Activated CD4-positive, alpha-beta T cell treated with anti-CD3 and anti-CD28 coated beads, Interleukin-2, amount 10 ng/mL, durations not matched to agents 24 days and 14 days (primary cell): ENCODE results near the gene TCF4. TPM values are rescaled to one million over a fixed set of nuclear protein-coding genes. Genes with fewer than 3 reads are reported as not detected.
A peak's percentile ranks its signal among the peaks of the same experiment; 100 is the strongest.
"Not testable (repeated sequence)": the region's sequence is repeated elsewhere in the genome, so short reads cannot be mapped to it uniquely, and the experiment has no call there.

Experiments used
- DNase-seq: peaks from one replicate; pipeline ENCODE4 v3.0.0; 2022
- H3K27ac Mint-ChIP-seq: one replicate; pipeline ENCODE4 v1.8.0; 2022; ENCODE audit warnings: mild to moderate bottlenecking, mixed read lengths
- H3K27me3 Mint-ChIP-seq: one replicate; pipeline ENCODE4 v1.8.0; 2022; ENCODE audit warnings: mixed read lengths
- H3K36me3 Mint-ChIP-seq: one replicate; pipeline ENCODE4 v1.8.0; 2022; ENCODE audit warnings: low read depth, mild to moderate bottlenecking, mixed read lengths
- H3K4me1 Mint-ChIP-seq: one replicate; pipeline ENCODE4 v1.8.0; 2021; ENCODE audit warnings: mixed read lengths
- H3K4me3 Mint-ChIP-seq: one replicate; pipeline ENCODE4 v1.8.0; 2022; ENCODE audit warnings: mild to moderate bottlenecking, moderate library complexity, mixed read lengths
- H3K9me3 Mint-ChIP-seq: one replicate; pipeline ENCODE4 v1.8.0; 2021; ENCODE audit warnings: mixed read lengths
- intact Hi-C: fragments of 100-400 bp; cut with micrococcal nuclease; formaldehyde crosslinking; loops from one replicate; pipeline ENCODE4 v1.15.1; 2023
- total RNA-seq: library from RNA; stranded (reverse); gene quantifications from 2 replicates; pipeline ENCODE4 v1.2.3, GENCODE V29; 2022

The TCF4 gene
- total RNA-seq, 1 donor from 2014 or later, result 2.6 TPM

DNA sequence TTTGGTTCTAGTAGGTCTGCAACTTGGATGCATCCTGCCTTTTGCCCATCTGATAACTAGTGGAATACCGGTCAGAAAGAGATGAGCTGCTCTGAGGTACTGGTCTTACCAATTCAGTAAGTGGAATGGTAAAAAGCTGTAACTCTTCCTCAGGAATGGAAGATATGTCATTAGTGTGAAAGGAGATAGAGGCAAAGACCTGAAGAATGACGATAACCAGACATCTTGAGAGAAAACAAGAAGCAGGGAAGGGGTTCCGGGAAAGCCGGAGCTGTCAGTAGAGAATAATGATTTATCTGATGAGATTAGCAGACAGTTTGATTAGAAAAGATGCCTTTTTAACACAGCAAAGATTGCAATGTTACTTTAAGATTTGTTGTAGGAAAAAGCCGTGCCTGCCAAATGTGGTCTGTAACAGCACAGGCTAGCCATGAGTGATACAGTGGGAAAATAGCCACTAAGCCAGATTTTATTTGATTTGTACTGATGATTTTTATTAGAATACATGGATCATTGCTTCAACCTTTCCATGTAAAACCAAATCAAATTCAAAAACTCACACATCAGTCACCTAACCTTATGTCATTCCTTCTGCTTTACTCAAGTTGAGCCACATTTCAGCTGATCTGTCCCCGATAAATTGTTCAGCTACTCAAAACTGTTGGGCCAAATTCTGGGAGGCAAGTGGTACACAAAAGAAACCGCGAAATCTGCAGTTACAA lies 110.0 kb downstream of the TCF4 start:
- H3K27ac Mint-ChIP-seq, result peak overlapping the region; percentile 67
- no peaks in the 10 kb centered on the region for H3K9me3 Mint-ChIP-seq
- peaks cover 9% of the 10 kb centered on the region for H3K4me1 Mint-ChIP-seq
- intact Hi-C loops, result no loop called here
- no peak for DNase-seq
- peak overlapping the region; percentile 81 for H3K4me3 Mint-ChIP-seq
- H3K27me3 Mint-ChIP-seq, result peaks cover 4% of the 10 kb centered on the region
- H3K36me3 Mint-ChIP-seq, result no peaks in the 10 kb centered on the region

DNA sequence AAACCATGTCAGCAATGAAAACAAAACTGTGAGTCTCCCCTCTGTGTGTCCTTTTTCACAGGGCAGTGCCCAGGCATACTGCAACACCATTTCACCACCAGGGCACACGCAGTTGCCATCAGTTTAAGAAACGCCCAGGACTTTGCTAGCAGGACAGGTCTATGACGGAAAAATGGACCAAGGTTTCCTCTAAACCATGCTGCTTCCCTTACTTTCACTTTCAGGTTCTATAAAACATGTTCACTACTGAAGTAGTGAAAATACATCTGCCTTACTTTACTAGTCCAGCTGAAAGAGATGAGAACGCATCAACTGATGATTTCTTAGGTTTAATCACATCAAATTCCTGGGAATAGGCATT lies 110.5 kb downstream of the TCF4 start:
- H3K4me3 Mint-ChIP-seq, result peak overlapping the region; percentile 81

DNA sequence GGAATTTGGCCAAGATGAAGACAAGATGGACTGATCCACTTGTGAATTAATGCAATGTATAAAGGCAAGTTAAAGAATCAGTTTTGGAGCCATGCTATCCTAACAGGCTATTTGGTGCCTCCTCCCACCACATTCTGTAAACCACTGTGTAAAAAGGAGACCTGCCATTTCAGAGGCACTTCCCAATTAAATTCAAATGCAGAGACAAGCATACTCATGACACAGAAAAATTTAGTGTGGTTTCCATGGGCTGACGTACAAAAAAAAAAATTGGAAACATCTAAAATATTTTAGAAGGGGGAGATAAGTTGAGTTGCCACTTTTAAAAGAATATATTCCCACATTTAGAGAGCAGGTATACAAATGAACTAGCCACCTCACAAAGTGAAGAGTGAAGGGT lies 112.1 kb downstream of the TCF4 start:
- Mint-ChIP-seq H3K4me3 (no peak overlapping the region), H3K4me1 (peaks cover 9% of the 10 kb centered on the region), H3K27me3 (peaks cover 5% of the 10 kb centered on the region), H3K36me3 (no peaks in the 10 kb centered on the region), H3K27ac (no peak overlapping the region), H3K9me3 (no peaks in the 10 kb centered on the region)
- DNase-seq, result no peak
- intact Hi-C loops, result no loop called here

More for the DNA sequence above, 110.5 kb downstream of the TCF4 start:
- Mint-ChIP-seq H3K36me3 (no peaks in the 10 kb centered on the region), H3K27ac (peak overlapping the region; percentile 67), H3K9me3 (no peaks in the 10 kb centered on the region), H3K27me3 (peaks cover 4% of the 10 kb centered on the region), H3K4me1 (peaks cover 9% of the 10 kb centered on the region)
- DNase-seq, result peak; percentile 80
- intact Hi-C loops, result no loop called here

DNA sequence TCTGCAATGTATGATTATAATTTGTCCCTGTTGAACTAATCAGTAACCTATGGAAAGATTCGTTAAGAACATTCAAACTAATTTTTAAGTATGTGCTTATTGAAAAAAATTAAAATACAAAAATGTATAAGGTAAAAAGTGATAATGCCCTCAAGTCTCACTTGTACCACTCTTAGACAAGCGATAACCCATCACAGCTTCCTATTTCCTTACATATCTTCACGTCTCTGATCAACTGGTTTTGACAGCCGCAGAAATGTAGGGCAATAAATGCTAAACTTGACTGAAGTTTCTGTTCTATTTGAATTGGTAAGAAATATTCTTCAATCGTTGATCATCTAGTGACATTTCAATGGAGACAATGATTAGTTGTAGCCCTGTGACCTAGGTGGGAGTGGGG lies 112.5 kb downstream of the TCF4 start:
- Mint-ChIP-seq H3K9me3 (no peaks in the 10 kb centered on the region), H3K4me3 (no peak overlapping the region), H3K4me1 (peaks cover 9% of the 10 kb centered on the region), H3K36me3 (no peaks in the 10 kb centered on the region), H3K27me3 (peaks cover 6% of the 10 kb centered on the region), H3K27ac (no peak overlapping the region)
- intact Hi-C loops, result no loop called here
- no peak for DNase-seq

DNA sequence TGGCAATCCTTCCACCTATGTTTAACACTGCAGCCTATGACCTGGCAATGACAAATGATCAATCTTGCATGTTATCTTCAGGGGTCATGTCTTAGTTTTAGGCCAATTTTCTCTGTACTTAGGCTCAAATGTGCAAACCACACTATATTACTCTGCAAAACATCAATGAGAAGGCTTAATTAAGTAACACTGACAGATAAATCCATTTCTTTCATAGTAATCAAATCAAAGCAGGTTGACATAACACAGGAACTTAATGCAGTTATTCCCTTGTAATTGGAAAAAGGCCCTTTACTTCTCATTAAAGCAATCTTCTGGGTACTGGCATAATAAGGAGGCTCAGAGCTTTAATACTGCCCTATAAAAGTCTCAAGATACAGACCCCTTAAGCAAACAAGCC lies 114.4 kb downstream of the TCF4 start:
- Mint-ChIP-seq H3K9me3 (no peaks in the 10 kb centered on the region), H3K36me3 (no peaks in the 10 kb centered on the region), H3K4me3 (no peak overlapping the region), H3K4me1 (peaks cover 9% of the 10 kb centered on the region), H3K27ac (no peak overlapping the region), H3K27me3 (peaks cover 10% of the 10 kb centered on the region)
- intact Hi-C loops, result no loop called here
- no peak for DNase-seq

DNA sequence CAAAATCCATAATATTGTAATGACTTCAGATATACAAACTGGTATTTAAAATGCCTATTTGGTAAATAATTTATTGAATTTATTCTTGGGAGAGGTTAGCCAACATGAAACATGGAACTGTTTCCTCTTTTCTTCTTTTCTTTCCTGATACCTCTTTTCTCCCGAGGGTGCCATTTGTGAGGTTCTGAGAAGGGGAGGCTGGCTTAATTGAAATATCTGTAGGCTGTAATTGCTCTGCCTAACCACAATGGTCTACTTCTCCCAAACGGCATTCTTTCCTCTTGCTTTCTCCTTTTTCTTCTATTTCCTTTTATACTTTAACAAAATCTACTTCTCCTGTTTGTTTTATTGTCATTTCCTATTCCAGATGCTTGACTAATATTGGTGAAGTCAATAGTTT lies 114.9 kb downstream of the TCF4 start:
- intact Hi-C loops, result no loop called here
- no peaks in the 10 kb centered on the region for H3K9me3 Mint-ChIP-seq
- no peak overlapping the region for H3K27ac Mint-ChIP-seq

DNA sequence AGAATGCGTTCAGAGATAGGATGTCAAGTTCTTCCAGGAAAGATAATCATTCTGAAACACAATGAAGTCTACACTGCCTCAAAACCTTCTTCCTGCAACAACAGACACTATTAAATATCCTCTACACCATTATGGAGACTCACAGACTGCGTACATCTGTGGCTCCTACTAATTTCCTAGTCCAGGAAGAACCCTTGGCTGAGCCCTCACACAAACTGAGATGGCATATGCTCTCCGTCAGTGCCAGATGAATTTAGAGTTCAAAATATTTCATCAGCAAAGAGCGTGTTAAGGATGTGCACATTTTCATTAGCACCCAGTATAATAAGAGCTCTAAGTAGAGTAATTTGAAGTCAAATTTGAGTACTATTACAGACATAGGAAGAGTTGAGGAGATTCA lies 117.2 kb downstream of the TCF4 start:
- intact Hi-C loops, result no loop called here
- no peaks in the 10 kb centered on the region for H3K9me3 Mint-ChIP-seq
- no peaks in the 10 kb centered on the region for H3K36me3 Mint-ChIP-seq
- H3K4me1 Mint-ChIP-seq, result no peaks in the 10 kb centered on the region
- H3K27ac Mint-ChIP-seq, result no peak overlapping the region
- peaks cover 16% of the 10 kb centered on the region for H3K27me3 Mint-ChIP-seq
- no peak for DNase-seq
- H3K4me3 Mint-ChIP-seq, result no peak overlapping the region

More for the DNA sequence above, 114.9 kb downstream of the TCF4 start:
- Mint-ChIP-seq H3K36me3 (no peaks in the 10 kb centered on the region), H3K4me1 (peaks cover 9% of the 10 kb centered on the region), H3K27me3 (peaks cover 11% of the 10 kb centered on the region), H3K4me3 (no peak overlapping the region)
- no peak for DNase-seq

DNA sequence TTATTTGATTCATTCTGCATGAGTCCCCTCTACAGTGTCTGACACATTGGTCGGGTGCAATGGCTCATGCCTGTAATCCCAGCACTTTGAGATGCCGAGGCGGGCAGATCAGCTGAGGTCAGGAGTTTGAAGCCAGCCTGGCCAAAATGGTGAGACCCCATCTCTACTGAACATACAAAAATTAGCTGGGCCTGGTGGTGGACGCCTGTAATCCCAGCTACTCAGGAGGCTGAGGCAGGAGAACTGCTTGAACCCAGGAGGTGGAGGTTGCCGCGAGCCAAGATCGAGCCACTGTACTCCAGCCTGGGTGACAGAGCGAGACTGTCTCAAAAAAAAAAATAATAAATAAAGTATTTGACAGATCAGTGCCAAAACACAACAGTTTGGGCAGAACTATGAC lies 118.9 kb downstream of the TCF4 start:
- H3K27me3 Mint-ChIP-seq, result peaks cover 16% of the 10 kb centered on the region
- H3K9me3 Mint-ChIP-seq, H3K4me1 Mint-ChIP-seq, DNase-seq, H3K4me3 Mint-ChIP-seq, intact Hi-C loops, H3K36me3 Mint-ChIP-seq, H3K27ac Mint-ChIP-seq: not testable (repeated sequence)

DNA sequence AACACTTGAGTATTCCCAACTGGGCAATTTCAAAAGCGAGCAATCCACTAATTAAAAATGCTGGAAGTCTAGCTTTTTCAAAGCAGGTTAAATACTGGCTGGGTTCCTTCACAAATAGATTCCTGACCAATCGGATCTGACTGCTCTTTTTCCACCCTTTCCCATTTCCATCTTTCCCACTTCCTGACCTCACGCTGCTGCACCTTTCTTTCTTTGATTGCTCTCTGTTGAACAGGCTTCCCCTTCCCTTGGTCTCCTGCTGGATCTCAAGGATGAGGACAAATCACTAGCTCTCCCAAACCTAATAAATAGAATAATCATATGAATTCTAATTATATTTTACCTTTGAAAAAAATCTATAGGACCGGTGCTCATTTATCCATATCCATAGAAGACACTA lies 121.2 kb downstream of the TCF4 start:
- H3K9me3 Mint-ChIP-seq, result no peaks in the 10 kb centered on the region
- intact Hi-C loops, result no loop called here
- H3K27ac Mint-ChIP-seq, result no peak overlapping the region

DNA sequence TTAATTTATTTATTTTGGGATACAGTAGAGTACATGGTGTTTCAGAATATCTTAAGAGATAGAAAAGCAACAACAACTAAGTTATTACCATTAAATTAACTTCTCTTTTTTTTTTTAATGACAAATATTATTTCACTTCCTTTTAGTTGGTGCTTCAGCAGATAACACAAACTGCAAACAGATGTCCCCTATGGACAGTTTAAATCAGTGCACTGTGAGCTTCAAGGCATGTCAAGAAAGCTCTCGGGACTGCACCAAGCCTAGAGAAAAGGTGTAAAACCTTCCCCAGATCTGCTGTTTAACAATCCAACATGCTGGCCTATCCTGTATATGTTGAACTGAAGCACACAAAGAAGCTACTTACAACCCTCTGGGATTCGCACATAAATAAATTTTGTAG lies 122.7 kb downstream of the TCF4 start:
- intact Hi-C loops, result no loop called here
- H3K27ac Mint-ChIP-seq, result no peak overlapping the region
- no peak overlapping the region for H3K4me3 Mint-ChIP-seq
- H3K4me1 Mint-ChIP-seq, result no peaks in the 10 kb centered on the region
- DNase-seq, result no peak
- peaks cover 13% of the 10 kb centered on the region for H3K27me3 Mint-ChIP-seq
- no peaks in the 10 kb centered on the region for H3K36me3 Mint-ChIP-seq
- no peaks in the 10 kb centered on the region for H3K9me3 Mint-ChIP-seq

More for the DNA sequence above, 121.2 kb downstream of the TCF4 start:
- no peak for DNase-seq
- H3K36me3 Mint-ChIP-seq, result no peaks in the 10 kb centered on the region
- H3K4me1 Mint-ChIP-seq, result no peaks in the 10 kb centered on the region
- no peak overlapping the region for H3K4me3 Mint-ChIP-seq
- H3K27me3 Mint-ChIP-seq, result peaks cover 15% of the 10 kb centered on the region

DNA sequence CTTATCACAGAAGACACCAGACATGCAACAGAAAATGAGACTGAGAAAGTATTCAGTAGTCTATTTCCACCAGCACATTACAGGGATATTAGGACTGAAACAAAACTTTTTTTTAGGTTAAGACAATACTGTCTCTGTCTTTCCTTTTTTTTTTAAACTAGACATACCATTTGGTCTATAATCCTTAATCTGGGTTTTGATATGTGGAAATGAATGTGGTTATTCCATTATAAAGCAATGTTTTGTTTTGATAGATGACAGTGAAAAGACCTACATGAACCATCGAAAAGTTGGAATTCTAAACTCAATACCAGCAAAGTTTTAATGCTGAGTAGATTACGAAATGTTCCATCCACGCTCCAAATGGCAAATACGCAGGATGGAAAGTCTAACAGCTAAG lies 123.4 kb downstream of the TCF4 start:
- no peaks in the 10 kb centered on the region for H3K36me3 Mint-ChIP-seq
- no peak overlapping the region for H3K4me3 Mint-ChIP-seq
- no peaks in the 10 kb centered on the region for H3K4me1 Mint-ChIP-seq
- H3K27me3 Mint-ChIP-seq, result peaks cover 12% of the 10 kb centered on the region
- no peaks in the 10 kb centered on the region for H3K9me3 Mint-ChIP-seq
- H3K27ac Mint-ChIP-seq, result no peak overlapping the region
- DNase-seq, result no peak
- intact Hi-C loops, result no loop called here

DNA sequence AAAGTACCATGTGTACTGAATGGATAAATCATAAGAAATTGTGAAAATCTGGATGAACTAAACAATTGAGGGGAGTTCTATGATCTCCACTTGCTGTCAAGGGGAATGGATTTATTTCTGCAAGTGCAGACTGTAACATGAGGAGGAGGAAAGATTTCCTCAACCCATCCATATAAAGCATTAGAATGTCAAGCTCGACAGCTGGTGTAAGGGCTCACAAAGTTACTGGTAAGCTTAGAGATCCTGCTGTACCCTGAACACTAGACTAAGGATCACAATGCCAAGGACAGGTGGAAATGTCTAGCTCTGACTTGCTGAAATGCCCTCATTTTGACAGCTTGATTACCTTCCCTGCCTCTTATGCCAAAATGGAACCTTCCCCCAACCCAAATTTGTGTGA lies 125.3 kb downstream of the TCF4 start:
- H3K4me3 Mint-ChIP-seq, result no peak overlapping the region
- no peaks in the 10 kb centered on the region for H3K9me3 Mint-ChIP-seq
- DNase-seq, result no peak
- H3K4me1 Mint-ChIP-seq, result no peaks in the 10 kb centered on the region
- H3K27me3 Mint-ChIP-seq, result peaks cover 5% of the 10 kb centered on the region
- no peak overlapping the region for H3K27ac Mint-ChIP-seq
- H3K36me3 Mint-ChIP-seq, result no peaks in the 10 kb centered on the region
- intact Hi-C loops, result no loop called here

DNA sequence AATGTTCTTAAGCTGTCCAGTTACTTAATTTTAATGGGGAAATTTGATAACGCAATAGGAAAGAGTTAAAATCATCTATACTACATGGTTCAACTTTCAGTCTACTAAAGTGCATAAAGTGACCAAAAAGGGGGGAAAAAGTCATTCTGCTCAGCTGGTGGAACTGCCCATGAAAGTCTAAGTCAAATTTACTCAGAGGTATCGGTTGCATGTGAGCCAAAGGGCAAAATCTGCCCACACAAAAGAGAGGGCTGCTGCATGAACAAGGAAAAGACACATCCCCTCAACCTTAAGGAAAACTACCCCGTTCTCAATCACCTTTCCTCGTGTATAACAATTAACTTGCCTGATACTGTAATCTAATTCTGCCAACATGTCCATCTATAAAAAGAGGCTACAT lies 126.1 kb downstream of the TCF4 start:
- intact Hi-C loops, result no loop called here
- Mint-ChIP-seq H3K27ac (no peak overlapping the region), H3K4me1 (no peaks in the 10 kb centered on the region), H3K4me3 (no peak overlapping the region), H3K27me3 (peaks cover 3% of the 10 kb centered on the region), H3K36me3 (no peaks in the 10 kb centered on the region), H3K9me3 (no peaks in the 10 kb centered on the region)
- DNase-seq, result no peak

DNA sequence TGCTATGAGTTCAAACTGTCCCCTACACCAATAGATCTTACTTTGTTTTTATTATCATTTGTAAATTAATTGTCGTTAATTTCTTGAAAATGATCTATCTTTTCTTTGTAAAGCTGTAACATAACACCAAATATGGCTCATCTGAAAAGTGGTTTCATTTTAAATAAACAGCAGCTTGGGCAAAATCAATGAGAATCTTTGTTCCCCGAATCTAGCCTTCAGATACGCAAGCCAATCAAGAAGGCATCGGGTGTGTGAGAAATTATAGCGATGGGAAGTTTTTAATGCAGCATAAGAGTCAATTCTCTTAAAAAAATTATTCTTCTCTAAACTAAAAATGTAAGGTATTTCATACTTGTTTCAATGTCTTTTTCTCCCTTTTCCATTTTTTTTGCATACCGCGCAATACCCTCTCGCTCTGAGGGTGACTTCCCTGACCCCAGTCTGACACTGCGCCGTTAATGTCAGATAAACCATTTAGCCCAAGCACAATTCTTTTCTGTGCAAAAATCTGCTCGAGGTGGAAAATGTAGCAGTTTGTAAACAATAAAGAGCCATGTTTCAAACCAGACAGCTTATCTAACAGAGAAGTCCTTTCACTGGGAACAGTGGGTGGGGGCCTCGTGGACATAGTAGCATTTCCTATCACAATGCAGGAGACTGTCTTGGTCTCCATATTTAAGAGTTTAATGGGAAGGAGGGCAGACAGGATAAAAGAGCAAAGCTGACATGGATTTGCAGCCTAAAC lies 129.4 kb downstream of the TCF4 start:
- H3K4me3 Mint-ChIP-seq, result no peak overlapping the region
- intact Hi-C loops, result no loop called here
- no peak for DNase-seq
- H3K9me3 Mint-ChIP-seq, result no peaks in the 10 kb centered on the region
- H3K27ac Mint-ChIP-seq, result no peak overlapping the region
- H3K27me3 Mint-ChIP-seq, result peaks cover 1% of the 10 kb centered on the region
- no peaks in the 10 kb centered on the region for H3K36me3 Mint-ChIP-seq
- no peaks in the 10 kb centered on the region for H3K4me1 Mint-ChIP-seq
